NAMALWA (cell line): Measurements from ENCODE around the gene SPOCK2.

Experiments used
- DNase-seq: peaks from one replicate; pipeline ENCODE4 v3.0.0-alpha.2; 2015; ENCODE audit warnings: low spot score

SPOCK2 gene

GRCh38 chr10:72087392-72087968 is 871 bp downstream of the SPOCK2 start:
- DNase-seq: no peak

GRCh38 chr10:72086466-72087391 is 1.6 kb downstream of the SPOCK2 start:
- peak; percentile 18 for DNase-seq

DNA sequence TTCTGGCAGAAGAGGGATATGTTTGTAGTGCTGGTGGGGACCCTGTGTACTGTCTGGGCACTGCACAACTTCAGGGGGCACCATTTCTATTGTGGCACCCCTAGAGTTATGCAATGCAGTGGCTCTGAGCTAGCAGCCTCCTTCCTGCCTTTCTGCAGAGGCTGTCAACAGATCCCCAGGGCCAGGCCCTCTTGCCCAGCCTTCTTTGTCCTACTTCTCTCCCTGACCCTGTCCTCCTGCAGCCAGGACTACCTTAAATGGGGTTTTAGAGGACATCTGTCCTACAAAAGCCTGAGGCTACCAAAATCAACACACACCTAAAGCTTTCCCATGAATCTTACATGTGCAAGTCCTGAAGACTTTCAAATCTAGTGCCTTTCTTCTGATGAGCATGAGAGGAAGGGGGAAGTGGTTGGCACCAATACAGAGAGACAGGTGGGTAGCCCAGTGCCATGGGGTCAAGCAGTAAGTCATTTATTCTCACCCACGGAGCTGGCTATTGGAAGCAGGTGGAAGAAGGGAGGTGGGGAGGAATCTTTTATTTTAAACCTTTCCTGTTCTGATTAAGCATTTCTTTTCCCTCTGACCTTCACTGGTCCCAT is 2.4 kb downstream of the SPOCK2 start:
- no peak for DNase-seq

DNA sequence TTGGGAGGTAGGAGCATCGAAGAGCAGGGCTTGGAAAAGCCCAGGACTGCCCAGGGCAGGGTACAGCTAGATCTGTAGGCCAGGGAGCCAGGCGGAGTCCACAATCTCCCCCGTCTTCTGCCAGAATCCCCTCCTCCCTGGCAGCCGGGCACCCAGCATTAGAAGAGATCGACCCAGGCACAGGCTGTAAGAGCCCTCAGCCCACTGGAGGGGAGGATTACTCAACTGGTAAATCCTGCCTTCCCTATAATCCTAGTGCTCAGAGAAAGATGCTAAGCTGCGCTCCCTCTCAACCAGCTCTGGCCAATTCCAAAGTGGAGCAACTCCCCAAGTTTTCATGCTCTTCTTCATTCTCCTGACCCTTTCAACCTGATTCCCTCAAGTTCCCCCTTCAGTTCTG is 3.2 kb downstream of the SPOCK2 start:
- DNase-seq: no peak

DNA sequence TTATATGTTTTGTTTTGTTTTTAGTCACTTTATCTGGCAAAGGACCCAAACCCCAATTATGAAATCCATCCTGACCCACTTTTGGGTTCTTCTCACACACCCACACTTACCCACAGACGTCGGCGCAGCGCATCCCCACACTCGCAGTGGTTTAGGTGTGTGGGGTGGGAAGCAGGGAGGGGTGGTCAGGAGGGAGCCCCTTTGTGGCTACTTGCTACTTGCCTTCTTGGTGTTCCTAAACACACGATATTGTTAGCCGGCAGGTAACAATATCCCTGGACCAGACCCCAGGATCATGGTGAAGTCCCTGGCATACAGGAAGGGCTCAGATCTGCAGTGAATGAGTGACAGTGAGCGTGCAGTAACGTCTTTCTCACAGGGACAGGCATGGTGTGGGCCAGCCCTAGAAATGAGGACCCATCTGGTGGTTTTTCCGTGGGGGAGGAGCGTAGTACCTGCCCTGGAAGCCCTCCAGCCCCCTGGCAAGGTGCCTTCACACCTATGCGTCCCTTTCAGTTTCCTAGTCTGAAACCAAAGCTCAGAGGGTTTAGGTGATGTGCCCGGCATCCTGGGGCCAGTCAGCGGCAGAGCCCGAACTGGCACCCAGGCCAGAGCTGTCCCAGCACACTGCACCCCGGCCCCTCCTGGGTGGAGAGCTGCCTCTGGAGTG is 4.4 kb downstream of the SPOCK2 start:
- no peak for DNase-seq

GRCh38 chr10:72082856-72083789 is 5.2 kb downstream of the SPOCK2 start:
- no peak for DNase-seq

DNA sequence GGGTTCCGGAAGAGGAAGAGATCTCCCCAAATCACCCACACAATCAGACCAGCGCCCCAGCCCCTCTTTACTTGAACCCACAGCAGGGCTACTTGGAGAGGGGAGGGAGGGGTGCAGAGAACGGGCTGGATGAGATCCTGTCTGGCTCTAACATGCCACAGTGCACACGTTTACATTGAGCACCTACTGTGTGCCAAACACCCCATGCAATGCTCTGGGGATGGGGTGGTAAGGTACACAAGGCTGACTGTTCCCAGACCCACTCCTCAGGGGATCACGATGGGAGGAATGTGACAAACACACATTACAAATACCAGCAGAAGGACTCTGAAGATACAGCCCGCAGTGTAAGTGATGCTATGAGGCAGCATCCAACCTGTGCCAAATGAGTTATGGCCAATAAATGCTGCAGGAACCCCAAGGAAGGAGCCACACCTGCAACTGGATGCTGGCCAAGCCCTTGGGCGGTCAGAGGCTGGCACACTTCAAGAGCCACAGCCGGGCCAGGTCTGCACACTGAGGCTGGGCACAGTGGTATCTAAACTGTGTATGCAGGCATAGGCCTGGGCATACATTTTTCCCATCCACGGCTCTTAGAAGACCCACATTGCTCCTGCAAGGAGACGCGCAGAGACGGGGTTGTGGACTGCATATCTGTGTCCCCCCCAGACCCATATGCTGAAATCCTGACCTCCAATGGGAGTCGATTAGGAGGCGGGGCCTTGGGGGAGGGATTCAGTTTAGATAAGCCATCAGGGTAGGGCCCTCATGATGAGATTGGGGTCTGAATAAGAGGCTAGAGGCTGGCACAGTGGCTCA is 6.4 kb downstream of the SPOCK2 start:
- no peak for DNase-seq

GRCh38 chr10:72081210-72081609 is 7.1 kb downstream of the SPOCK2 start:
- no peak for DNase-seq

GRCh38 chr10:72080042-72080975 is 8.0 kb downstream of the SPOCK2 start:
- DNase-seq: no peak

DNA sequence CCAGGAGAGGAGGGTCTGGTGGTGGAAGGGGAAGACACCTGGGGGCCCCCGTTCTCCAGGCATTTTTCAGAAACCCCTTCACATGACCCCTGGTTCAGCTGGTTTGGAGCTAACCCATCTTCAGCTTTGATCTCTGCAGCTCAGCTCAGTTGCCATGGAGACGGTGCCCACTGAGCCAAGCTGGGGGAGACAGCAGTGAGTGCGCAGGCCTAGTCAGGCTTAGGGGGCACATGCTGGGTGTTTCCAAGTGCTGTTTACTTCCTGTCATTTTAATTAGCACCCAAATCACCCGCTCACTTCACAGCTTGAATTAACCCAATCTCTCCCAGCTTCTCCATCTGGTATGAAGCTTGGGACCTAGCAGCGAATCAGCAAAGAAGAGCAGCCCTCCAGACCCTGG is 9.0 kb downstream of the SPOCK2 start:
- peak; percentile 75 for DNase-seq

DNA sequence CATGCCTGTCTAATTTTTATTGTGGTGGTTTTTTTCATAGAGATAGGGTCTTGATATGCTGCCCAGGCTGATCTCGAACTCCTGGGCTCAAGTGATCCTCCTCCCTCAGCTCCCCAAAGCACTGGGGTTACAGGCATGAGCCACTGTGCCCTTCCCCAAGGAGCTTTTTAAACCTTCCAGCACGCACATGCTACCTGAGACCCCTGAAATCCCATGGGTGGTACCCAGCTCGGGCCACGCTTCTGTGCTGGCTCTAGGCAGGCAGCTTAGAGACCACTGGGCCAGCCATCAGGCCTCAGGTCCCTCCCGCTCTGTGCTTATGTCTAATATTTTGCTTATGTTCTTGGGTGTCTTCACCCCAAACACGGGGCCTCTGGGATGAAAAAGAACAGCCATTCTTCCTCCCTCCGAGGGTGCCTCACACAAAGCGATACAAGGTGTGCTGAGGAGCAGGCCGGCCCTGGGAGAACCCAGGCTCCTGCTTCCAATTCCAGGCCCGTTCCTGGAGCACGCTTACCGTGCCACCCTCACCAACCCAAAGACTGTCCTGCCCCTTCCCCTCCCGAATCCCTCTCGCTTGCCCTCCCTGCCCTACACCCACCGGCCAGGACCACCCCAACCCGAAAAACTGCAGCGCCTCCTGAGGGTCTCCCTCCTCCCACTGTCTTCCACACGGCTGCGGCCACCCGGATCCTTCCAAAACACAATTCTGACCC is 10.9 kb downstream of the SPOCK2 start:
- DNase-seq: no peak

DNA sequence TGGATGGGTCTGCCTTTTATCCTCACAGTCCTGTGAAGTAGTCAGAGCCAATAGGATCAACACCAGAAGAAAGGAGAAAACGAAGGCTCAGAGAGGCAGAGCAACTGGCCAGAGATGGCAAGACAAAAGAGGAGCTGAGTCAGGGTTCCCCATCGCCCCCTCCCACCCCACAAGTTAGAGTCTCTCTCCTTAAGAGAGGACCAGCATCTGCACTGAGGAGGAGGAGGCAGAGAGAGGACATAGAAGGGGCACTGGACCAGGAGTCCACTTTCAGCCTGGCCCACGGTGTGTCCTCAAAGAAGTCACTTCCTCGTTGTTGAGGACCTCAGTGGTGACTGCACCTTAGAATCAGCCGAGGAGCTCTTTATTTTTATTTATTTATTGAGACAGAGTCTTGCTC is 11.6 kb downstream of the SPOCK2 start:
- DNase-seq: no peak

DNA sequence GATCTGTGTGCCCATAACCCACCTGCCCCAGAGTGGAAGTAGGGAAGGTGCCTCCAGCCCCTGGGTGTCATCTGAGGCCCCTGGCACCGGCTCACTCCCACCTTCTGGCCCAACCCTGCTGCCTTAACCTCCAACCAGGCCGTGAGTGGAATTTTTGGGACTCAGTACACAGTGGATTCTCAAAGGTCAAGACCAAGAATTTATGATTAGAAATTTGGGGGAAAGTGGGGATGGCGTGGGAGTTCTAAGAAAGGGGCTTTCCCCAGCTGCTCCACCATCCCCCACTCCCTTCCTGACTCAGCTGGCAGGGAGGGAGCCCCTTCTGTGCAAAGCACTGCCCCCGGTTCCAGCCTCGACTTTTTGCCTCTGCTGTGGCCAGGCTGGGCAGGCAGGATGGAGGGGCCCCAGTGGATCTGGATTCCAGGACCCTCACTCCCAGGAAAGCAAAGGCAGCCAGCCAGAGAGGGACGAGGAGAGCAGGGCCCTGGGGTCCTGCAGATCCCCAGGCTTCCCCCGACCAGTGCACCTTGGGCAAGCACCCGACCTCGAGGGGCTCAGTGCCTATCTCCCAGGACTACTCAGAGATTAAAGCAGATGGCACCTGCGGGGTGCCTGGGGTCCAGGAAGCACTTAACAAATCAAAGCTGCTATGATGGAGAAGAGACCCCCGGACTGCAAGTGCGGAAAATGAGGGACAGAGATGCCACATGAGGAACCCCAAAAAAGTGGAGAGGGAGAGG is 12.8 kb downstream of the SPOCK2 start:
- no peak for DNase-seq

- no peak for DNase-seq
Measured at GRCh38 chr10:72074574-72075375, 13.6 kb downstream of the SPOCK2 start.

DNA sequence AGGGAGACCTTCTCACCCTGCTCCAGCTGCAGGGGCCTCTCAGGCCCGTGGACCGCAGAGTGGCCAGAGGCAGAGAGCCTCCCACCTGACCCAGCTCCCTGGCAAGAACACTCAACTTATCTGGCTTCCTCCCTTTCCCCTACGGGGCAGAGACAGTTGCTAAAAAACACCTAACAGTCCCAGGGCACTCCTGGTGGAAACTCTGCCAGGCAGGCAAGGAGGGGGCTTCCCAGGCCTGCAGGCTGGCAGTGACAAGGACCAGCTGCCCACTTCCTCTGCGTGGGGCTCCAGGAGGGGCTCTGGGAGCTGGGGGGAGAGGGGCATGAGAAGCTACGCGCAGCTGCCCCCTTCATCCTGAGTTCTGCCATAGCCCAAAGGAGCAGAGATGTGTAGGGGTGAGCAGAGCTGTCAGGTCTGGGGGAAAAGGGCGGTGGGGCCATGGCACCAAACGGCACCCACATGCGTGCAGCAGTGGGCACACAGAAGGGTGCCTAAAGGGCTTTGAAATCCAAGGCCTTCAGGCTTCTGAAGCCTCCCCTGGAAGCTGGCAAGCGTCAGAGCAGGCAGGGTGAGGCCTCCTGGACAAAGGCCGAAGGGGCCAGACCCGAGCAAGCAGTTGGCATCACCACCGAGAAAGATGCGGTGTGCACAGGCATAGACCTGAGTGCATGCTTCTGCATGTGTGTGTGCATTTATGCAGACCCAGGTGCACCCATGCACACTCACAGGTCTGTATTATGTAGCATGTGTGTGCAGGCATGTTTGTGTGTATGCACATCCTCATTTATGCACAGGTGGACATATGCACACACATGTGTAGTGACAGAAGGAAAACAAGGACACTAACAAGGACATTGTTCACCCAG is 14.4 kb downstream of the SPOCK2 start:
- no peak for DNase-seq

DNA sequence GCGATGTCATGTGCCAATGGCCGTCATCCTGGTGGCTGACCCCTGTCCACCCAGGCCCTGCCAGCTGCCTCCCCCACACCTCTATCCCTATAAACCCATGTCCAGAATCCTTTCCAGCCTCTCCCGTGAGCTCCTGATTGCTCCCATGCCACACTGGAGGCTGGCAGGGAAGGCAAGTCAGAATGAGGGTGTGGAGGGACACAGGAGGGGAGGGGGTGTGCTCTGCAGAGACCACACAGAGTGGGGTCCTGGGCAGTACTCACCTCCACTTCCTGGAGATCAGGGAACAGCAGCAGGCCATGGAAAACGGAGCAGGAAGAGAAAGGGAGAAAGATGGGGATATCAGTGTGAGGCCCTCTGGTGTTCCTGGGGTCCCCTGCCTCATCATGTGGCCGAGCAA is 15.7 kb downstream of the SPOCK2 start:
- no peak for DNase-seq
